RWPE2 (cell line): Measurements from ENCODE around the gene CD72.

Experiments used
- ATAC-seq: fragments of 200-7000 bp; cut with Tn5 transposase; 3 replicates; pipeline ENCODE4 v1.9.1; 2021; ENCODE audit warnings: low read depth
- DNase-seq: peaks from one replicate; pipeline ENCODE4 v3.0.0-alpha.2; 2020; ENCODE audit warnings: low spot score
- H3K27ac ChIP-seq: fragments of 450-650 bp; 2 replicates; pipeline ENCODE4 v1.5.1; 2017; ENCODE audit warnings: mild to moderate bottlenecking; ENCODE audit not compliant: poor library complexity, severe bottlenecking
- H3K27me3 ChIP-seq: fragments of 250-450 bp; sonication (Bioruptor Pico); 2 replicates; pipeline ENCODE4 v1.5.1; 2021; ENCODE audit warnings: mild to moderate bottlenecking, moderate library complexity; ENCODE audit not compliant: insufficient read depth, poor library complexity, severe bottlenecking
- H3K36me3 ChIP-seq: fragments of 250-450 bp; sonication (Bioruptor Pico); 2 replicates; pipeline ENCODE4 v1.5.1; 2020; ENCODE audit warnings: low read depth, mild to moderate bottlenecking, moderate library complexity
- H3K4me1 ChIP-seq: fragments of 250-450 bp; sonication (Bioruptor Pico); 2 replicates; pipeline ENCODE4 v1.5.1; 2021; ENCODE audit warnings: mild to moderate bottlenecking, moderate library complexity; ENCODE audit not compliant: insufficient read depth, poor library complexity, severe bottlenecking
- H3K4me3 ChIP-seq: fragments of 250-450 bp; sonication (Bioruptor Pico); 2 replicates; pipeline ENCODE4 v1.5.1; 2021; ENCODE audit warnings: mild to moderate bottlenecking, moderate library complexity; ENCODE audit not compliant: severe bottlenecking
- H3K9me3 ChIP-seq: fragments of 250-450 bp; sonication (Bioruptor Pico); 2 replicates; pipeline ENCODE4 v1.5.1; 2021; ENCODE audit warnings: mild to moderate bottlenecking, moderate library complexity; ENCODE audit not compliant: severe bottlenecking
- TF ChIP-seq, protein P1 (sequence below): fragments of 450-650 bp; IDR thresholded peaks from one replicate; pipeline ENCODE4 v1.5.1; 2017; ENCODE audit warnings: mild to moderate bottlenecking, moderate library complexity; ENCODE audit not compliant: poor library complexity, severe bottlenecking

Gene CD72

DNA sequence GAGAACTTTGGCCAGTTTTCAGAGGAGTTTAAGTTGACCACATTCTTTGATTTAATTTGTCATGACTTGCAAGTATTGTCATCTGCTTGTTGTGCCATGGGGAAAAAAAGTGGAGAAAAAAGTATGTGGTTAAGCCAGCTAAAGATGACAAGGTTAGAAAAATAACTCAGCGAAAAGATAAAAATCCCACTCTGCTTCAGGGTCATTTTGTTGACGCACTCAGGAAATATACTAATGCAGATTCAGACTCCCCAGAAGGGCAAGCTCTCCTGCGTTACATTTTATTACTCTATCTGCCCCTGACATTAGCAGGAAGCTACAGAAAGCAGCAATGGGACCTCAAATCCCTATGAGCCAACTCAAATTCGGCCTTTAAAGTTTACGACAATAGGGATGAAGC is 40.7 kb downstream of the CD72 start:
- H3K27ac ChIP-seq: no peak overlapping the region
- H3K4me3 ChIP-seq: no peak overlapping the region
- DNase-seq (no peak), ATAC-seq (no peak)
- H3K36me3 ChIP-seq: no peaks in the 10 kb centered on the region
- TF ChIP-seq, protein P1, sequence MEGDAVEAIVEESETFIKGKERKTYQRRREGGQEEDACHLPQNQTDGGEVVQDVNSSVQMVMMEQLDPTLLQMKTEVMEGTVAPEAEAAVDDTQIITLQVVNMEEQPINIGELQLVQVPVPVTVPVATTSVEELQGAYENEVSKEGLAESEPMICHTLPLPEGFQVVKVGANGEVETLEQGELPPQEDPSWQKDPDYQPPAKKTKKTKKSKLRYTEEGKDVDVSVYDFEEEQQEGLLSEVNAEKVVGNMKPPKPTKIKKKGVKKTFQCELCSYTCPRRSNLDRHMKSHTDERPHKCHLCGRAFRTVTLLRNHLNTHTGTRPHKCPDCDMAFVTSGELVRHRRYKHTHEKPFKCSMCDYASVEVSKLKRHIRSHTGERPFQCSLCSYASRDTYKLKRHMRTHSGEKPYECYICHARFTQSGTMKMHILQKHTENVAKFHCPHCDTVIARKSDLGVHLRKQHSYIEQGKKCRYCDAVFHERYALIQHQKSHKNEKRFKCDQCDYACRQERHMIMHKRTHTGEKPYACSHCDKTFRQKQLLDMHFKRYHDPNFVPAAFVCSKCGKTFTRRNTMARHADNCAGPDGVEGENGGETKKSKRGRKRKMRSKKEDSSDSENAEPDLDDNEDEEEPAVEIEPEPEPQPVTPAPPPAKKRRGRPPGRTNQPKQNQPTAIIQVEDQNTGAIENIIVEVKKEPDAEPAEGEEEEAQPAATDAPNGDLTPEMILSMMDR: no peak
- no peaks in the 10 kb centered on the region for H3K4me1 ChIP-seq
- H3K9me3 ChIP-seq: no peaks in the 10 kb centered on the region
- no peaks in the 10 kb centered on the region for H3K27me3 ChIP-seq

DNA sequence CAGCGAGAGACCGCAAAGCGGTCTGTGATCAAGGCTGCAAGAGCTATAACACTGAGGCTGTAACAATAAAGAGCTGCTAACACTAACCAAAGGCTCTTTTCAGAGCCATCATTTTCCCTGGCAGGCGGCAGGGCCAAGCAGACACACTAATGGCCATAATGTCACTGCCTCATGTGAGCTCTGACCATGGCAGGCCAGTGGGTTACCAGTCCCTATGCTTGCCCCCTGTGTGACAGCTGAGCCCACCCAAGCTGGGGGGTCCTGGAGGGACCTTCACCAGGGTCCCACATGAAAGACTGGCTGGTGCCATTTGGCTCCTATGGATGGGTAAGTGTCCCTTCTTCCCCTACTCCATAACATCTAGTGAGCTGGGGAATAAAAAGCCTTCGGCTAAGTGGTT is 42.7 kb downstream of the CD72 start:
- H3K27me3 ChIP-seq: no peaks in the 10 kb centered on the region
- H3K9me3 ChIP-seq: no peaks in the 10 kb centered on the region
- ATAC-seq: no peak
- H3K36me3 ChIP-seq: no peaks in the 10 kb centered on the region
- H3K27ac ChIP-seq: no peak overlapping the region
- TF ChIP-seq, protein P1: no peak
- DNase-seq: no peak
- H3K4me3 ChIP-seq: no peak overlapping the region
- no peaks in the 10 kb centered on the region for H3K4me1 ChIP-seq

DNA sequence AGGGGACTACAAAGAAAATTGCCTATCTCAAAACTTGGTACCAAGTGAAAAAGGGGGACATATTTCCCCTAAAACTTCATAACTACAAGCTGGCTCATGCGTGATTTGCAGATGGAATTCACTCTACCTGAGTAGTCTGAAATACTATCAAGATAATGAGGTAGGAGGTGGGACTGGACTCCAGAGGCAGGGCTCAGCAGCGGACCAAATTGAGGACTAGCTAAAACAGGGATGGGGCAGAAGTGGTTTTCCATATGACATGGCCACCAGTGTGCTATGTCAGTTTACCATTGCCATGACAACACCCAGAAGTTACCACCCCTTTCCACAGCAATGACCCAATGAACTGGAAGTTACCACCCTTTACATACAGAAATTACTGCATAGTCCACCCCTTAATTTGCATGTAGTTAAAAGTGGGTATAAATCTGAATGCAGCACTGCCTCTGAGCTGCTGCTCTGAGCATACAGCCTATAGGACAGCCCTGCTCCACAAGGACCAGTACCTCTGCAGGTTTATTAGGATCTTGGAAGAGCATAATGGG is 43.6 kb downstream of the CD72 start:
- ATAC-seq (no peak), DNase-seq (no peak)
- Histone ChIP-seq H3K4me1 (no peaks in the 10 kb centered on the region), H3K36me3 (no peaks in the 10 kb centered on the region), H3K9me3 (no peaks in the 10 kb centered on the region), H3K27ac (no peak overlapping the region), H3K4me3 (no peak overlapping the region), H3K27me3 (no peaks in the 10 kb centered on the region)
- TF ChIP-seq, protein P1: no peak

DNA sequence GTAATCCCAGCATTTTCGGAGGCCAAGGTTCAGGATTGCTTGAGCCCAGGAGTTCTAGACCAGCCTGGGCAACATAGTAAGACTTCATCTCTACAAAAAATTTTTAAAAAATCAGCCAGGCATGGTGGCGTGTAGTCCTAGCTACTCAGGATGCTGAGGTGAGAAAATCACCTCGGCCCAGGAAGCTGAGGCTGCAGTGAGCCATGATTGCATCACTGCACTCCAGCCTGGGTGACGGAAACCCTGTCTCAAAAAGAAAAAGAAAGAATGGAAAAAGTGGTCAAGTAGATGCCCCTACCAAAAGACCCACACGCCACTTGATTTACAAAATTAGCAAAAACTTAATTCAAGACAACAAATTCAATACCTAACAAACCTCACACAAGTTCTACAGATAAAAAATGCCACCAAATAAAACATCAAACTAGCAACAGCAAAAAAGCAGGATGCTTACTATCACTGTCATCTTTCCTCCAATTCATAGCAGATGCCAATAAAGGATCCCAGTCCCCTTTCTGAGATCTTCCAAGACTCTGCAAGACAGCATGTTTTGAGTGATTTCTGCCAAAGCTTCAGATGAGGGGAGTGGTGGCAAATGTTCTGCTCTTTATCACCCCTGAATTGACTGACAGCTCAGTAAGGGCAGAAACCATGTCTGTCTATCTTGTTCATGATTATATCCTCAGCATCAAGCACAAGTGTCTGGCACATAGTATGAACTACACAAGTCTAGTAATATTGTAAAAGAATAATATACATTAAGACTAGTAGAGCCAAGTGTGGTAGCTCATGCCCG is 47.3 kb downstream of the CD72 start:
- DNase-seq: no peak
- no peaks in the 10 kb centered on the region for H3K9me3 ChIP-seq
- H3K36me3 ChIP-seq: no peaks in the 10 kb centered on the region
- no peak overlapping the region for H3K27ac ChIP-seq
- no peak overlapping the region for H3K4me3 ChIP-seq
- no peaks in the 10 kb centered on the region for H3K4me1 ChIP-seq
- no peak for ATAC-seq
- H3K27me3 ChIP-seq: no peaks in the 10 kb centered on the region
- TF ChIP-seq, protein P1: no peak

DNA sequence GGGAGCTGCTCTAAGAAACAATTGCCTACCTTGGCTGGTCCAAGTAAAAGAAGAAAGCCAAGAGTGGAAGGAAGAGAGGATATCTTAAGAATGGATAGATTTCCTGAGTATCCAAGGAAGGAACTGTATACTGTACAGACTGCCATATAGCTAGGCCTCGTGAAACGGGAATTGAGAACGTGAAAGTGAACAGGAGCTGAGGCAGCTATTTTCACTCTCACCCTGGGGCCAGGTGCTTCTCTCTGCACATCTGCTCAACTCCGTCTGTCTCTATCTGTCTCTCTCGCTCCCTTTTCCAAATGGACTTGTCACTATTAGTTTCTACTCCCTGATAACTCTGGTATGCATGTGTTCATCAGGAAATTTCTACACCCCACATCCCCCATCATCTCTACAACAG is 49.0 kb downstream of the CD72 start:
- H3K27me3 ChIP-seq: no peaks in the 10 kb centered on the region
- no peak overlapping the region for H3K27ac ChIP-seq
- TF ChIP-seq, protein P1: no peak
- H3K4me3 ChIP-seq: no peak overlapping the region
- DNase-seq (no peak), ATAC-seq (no peak)
- no peaks in the 10 kb centered on the region for H3K4me1 ChIP-seq
- H3K36me3 ChIP-seq: no peaks in the 10 kb centered on the region
- no peaks in the 10 kb centered on the region for H3K9me3 ChIP-seq
